Calu3 (cell line): Measurements from ENCODE around the gene GRIN3B. TPM values are rescaled to one million over a fixed set of nuclear protein-coding genes. Genes with fewer than 3 reads are reported as not detected.

Source experiments
- BruUV-seq: library from RNA; stranded (reverse); fragments of 400-500 nt; replicated peaks from 2 replicates; lab custom pipeline; 2021; lab: Mats Ljungman, UMichigan
- CTCF ChIA-PET: fragments of 300-600 bp; sonication (Branson Sonifier 250); formaldehyde crosslinking; loops from one replicate; lab custom pipeline; 2022; ENCODE audit warnings: antibody characterized with exemption; lab: Charles Lee
- DNase-seq: peaks from one replicate; pipeline ENCODE4 v3.0.0; 2022
- H3K27ac Mint-ChIP-seq: one replicate; pipeline ENCODE4 v1.8.0; 2022; ENCODE audit warnings: mixed read lengths; ENCODE audit not compliant: unreplicated experiment
- H3K27me3 Mint-ChIP-seq: one replicate; pipeline ENCODE4 v1.8.0; 2022; ENCODE audit warnings: mixed read lengths; ENCODE audit not compliant: unreplicated experiment
- H3K36me3 Mint-ChIP-seq: one replicate; pipeline ENCODE4 v1.8.0; 2022; ENCODE audit warnings: mild to moderate bottlenecking, moderate library complexity, mixed read lengths; ENCODE audit not compliant: insufficient read depth, unreplicated experiment
- H3K4me1 Mint-ChIP-seq: one replicate; pipeline ENCODE4 v1.8.0; 2022; ENCODE audit warnings: mild to moderate bottlenecking, low read depth, mixed read lengths; ENCODE audit not compliant: unreplicated experiment
- H3K4me3 Mint-ChIP-seq: one replicate; pipeline ENCODE4 v1.8.0; 2022; ENCODE audit warnings: mild to moderate bottlenecking, low read depth, moderate library complexity, mixed read lengths; ENCODE audit not compliant: unreplicated experiment
- H3K9me3 Mint-ChIP-seq: one replicate; pipeline ENCODE4 v1.8.0; 2022; ENCODE audit warnings: low read depth, mixed read lengths; ENCODE audit not compliant: unreplicated experiment
- intact Hi-C: fragments of 100-400 bp; cut with micrococcal nuclease; formaldehyde crosslinking; loops from one replicate; pipeline ENCODE4 v1.10.0; 2022; ENCODE audit not compliant: unreplicated experiment
- total RNA-seq: library from RNA; stranded (reverse); gene quantifications from 2 replicates; pipeline ENCODE4 v1.2.3, GENCODE V29; 2022
- TF ChIP-seq, protein P1 (sequence below): fragments of 200-600 bp; IDR thresholded peaks from one replicate; pipeline ENCODE4 v1.8.0; 2022; ENCODE audit warnings: antibody characterized with exemption; ENCODE audit not compliant: unreplicated experiment

Gene GRIN3B
- total RNA-seq, 1 experiment from 2014 or later: not detected

DNA sequence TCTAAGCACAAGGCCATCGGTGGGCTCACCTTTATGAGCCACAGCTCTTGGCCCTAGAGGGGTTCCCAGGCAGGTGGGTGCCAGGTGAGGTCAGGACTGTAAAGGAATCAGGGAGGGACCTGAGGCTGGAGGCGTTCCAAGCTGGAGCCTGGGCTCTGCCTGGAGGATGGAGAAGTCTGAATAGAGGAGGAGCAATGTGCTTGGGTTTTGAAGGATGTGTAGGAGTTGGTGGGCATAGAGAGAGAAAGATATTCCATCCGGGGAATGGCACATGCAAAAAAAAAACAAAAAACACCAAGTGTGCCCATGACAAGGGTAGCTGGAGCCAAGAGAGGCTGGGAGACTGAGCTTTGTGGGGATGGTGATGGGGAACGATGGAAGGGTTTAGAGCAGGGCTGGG is 2.4 kb downstream of the GRIN3B start:
- H3K36me3 Mint-ChIP-seq: peaks cover 30% of the 10 kb centered on the region

DNA sequence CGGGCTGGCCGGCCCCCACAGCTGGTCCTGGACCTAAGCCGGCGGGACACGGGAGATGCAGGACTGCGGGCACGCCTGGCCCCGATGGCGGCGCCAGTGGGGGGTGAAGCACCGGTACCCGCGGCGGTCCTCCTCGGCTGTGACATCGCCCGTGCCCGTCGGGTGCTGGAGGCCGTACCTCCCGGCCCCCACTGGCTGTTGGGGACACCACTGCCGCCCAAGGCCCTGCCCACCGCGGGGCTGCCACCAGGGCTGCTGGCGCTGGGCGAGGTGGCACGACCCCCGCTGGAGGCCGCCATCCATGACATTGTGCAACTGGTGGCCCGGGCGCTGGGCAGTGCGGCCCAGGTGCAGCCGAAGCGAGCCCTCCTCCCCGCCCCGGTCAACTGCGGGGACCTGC is 3.1 kb downstream of the GRIN3B start:
- Mint-ChIP-seq H3K4me1 (no peaks in the 10 kb centered on the region), H3K36me3 (peaks cover 30% of the 10 kb centered on the region), H3K9me3 (no peaks in the 10 kb centered on the region), H3K4me3 (no peak overlapping the region), H3K27ac (no peak overlapping the region), H3K27me3 (peaks cover 54% of the 10 kb centered on the region)
- intact Hi-C loops: no loop called here
- TF ChIP-seq, protein P1, sequence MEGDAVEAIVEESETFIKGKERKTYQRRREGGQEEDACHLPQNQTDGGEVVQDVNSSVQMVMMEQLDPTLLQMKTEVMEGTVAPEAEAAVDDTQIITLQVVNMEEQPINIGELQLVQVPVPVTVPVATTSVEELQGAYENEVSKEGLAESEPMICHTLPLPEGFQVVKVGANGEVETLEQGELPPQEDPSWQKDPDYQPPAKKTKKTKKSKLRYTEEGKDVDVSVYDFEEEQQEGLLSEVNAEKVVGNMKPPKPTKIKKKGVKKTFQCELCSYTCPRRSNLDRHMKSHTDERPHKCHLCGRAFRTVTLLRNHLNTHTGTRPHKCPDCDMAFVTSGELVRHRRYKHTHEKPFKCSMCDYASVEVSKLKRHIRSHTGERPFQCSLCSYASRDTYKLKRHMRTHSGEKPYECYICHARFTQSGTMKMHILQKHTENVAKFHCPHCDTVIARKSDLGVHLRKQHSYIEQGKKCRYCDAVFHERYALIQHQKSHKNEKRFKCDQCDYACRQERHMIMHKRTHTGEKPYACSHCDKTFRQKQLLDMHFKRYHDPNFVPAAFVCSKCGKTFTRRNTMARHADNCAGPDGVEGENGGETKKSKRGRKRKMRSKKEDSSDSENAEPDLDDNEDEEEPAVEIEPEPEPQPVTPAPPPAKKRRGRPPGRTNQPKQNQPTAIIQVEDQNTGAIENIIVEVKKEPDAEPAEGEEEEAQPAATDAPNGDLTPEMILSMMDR: no peak
- no peak for DNase-seq
- no TSS peak for BruUV-seq
- CTCF ChIA-PET: interaction anchor here (0.6 kb wide), 1 partner anchor 192 kb away, joined by 4 read pairs; no protein-coding TSS in a partner anchor

More for the DNA sequence above, 2.4 kb downstream of the GRIN3B start:
- H3K27ac Mint-ChIP-seq: no peak overlapping the region
- DNase-seq: no peak
- no peak overlapping the region for H3K4me3 Mint-ChIP-seq
- intact Hi-C loops: no loop called here
- H3K9me3 Mint-ChIP-seq: no peaks in the 10 kb centered on the region
- BruUV-seq: no TSS peak
- H3K27me3 Mint-ChIP-seq: peaks cover 61% of the 10 kb centered on the region
- no peaks in the 10 kb centered on the region for H3K4me1 Mint-ChIP-seq
- CTCF ChIA-PET: no interaction called here
- TF ChIP-seq, protein P1: no peak

DNA sequence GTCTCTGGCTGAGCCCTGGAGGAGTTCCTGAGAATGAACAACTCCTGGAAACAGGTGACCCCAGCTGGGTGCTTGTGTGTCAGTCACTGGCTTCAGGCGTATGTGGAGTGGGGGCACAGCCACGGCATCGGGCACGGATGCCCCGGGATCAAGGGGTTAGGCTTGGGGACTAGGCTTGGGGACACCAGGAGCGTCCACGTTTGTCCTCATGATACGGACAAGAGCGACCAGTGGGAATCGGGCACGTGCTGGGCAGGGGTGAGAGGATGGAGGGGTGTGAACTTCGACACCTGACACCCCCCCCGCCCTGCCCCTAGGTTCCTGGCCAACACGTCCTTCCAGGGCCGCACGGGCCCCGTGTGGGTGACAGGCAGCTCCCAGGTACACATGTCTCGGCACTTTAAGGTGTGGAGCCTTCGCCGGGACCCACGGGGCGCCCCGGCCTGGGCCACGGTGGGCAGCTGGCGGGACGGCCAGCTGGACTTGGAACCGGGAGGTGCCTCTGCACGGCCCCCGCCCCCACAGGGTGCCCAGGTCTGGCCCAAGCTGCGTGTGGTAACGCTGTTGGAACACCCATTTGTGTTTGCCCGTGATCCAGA is 4.1 kb downstream of the GRIN3B start:
- Mint-ChIP-seq H3K27ac (peak overlapping the region; percentile 47), H3K4me1 (no peaks in the 10 kb centered on the region), H3K9me3 (no peaks in the 10 kb centered on the region), H3K27me3 (peaks cover 44% of the 10 kb centered on the region), H3K4me3 (no peak overlapping the region), H3K36me3 (peaks cover 26% of the 10 kb centered on the region)
- CTCF ChIA-PET: interaction anchor here (0.6 kb wide), 1 partner anchor 191 kb away, joined by 4 read pairs; no protein-coding TSS in a partner anchor
- TF ChIP-seq, protein P1: no peak
- intact Hi-C loops: no loop called here
- no TSS peak for BruUV-seq
- DNase-seq: no peak

GRCh38 chr19:1004803-1005664 is 4.8 kb downstream of the GRIN3B start:
- intact Hi-C loops: no loop called here
- Mint-ChIP-seq H3K36me3 (peaks cover 31% of the 10 kb centered on the region), H3K27ac (peak overlapping the region; percentile 41), H3K27me3 (peaks cover 38% of the 10 kb centered on the region), H3K4me1 (no peaks in the 10 kb centered on the region), H3K9me3 (no peaks in the 10 kb centered on the region), H3K4me3 (no peak overlapping the region)
- TF ChIP-seq, protein P1: no peak
- CTCF ChIA-PET: no interaction called here
- DNase-seq: no peak
- BruUV-seq: no TSS peak
